Activated CD4-positive, alpha-beta T cell treated with anti-CD3 and anti-CD28 coated beads, Interleukin-2, amount 10 ng/mL, durations not matched to agents 7 days and 5 days (primary cell): ENCODE data around the gene GSE1. TPM values are rescaled to one million over a fixed set of nuclear protein-coding genes. Genes with fewer than 3 reads are reported as not detected.

Experiments used
- CTCF ChIA-PET: fragments of 350-600 bp; sonication (Branson Sonifier 250); formaldehyde crosslinking; loops from one replicate; lab custom pipeline; 2021; ENCODE audit warnings: antibody characterized with exemption; lab: Charles Lee
- POLR2A ChIA-PET: fragments of 350-600 bp; sonication (Branson Sonifier 250); formaldehyde crosslinking; loops from one replicate; lab custom pipeline; 2021; ENCODE audit warnings: antibody characterized with exemption; lab: Charles Lee
- DNase-seq: peaks from one replicate; pipeline ENCODE4 v3.0.0-alpha.2; 2020
- H3K27ac Mint-ChIP-seq: one replicate; pipeline ENCODE4 v1.8.0; 2021; ENCODE audit warnings: mild to moderate bottlenecking, moderate library complexity, mixed read lengths
- H3K27me3 Mint-ChIP-seq: one replicate; pipeline ENCODE4 v1.8.0; 2021; ENCODE audit warnings: mixed read lengths
- H3K36me3 Mint-ChIP-seq: one replicate; pipeline ENCODE4 v1.8.0; 2021; ENCODE audit warnings: low read depth, mixed read lengths
- H3K4me1 Mint-ChIP-seq: one replicate; pipeline ENCODE4 v1.8.0; 2021; ENCODE audit warnings: mixed read lengths
- H3K4me3 Mint-ChIP-seq: one replicate; pipeline ENCODE4 v1.8.0; 2021; ENCODE audit warnings: mild to moderate bottlenecking, moderate library complexity, mixed read lengths
- H3K9me3 Mint-ChIP-seq: one replicate; pipeline ENCODE4 v1.8.0; 2021; ENCODE audit warnings: mixed read lengths
- total RNA-seq, 2 experiments: library from RNA; stranded (reverse); gene quantifications; one replicate each; pipeline ENCODE4 v1.2.3, GENCODE V29; 2021

Gene GSE1
- total RNA-seq, 2 experiments from 2014 or later, result 25.7 to 27.3 TPM

GRCh38 chr16:85612191-85612800, 826 bp upstream of the GSE1 start:
- Mint-ChIP-seq H3K36me3 (no peaks in the 10 kb centered on the region), H3K27me3 (peaks cover 18% of the 10 kb centered on the region), H3K9me3 (no peaks in the 10 kb centered on the region), H3K4me1 (peaks cover 38% of the 10 kb centered on the region), H3K27ac (peak overlapping the region; percentile 13), H3K4me3 (peak overlapping the region; percentile 66)
- ChIA-PET CTCF (interaction anchor here (0.7 to 4.1 kb wide), 3 partner anchors 45 to 196 kb away, joined by 3 to 24 read pairs (median 3); no protein-coding TSS in a partner anchor), POLR2A (no interaction called here)
- peak; percentile 18 for DNase-seq

- peaks cover 17% of the 10 kb centered on the region for H3K27me3 Mint-ChIP-seq
- H3K4me1 Mint-ChIP-seq, result peaks cover 43% of the 10 kb centered on the region
- H3K27ac Mint-ChIP-seq, result no peak overlapping the region
- ChIA-PET POLR2A (no interaction called here), CTCF (interaction anchor here (1.1 to 6.8 kb wide), 3 partner anchors 46 to 193 kb away, joined by 3 to 55 read pairs (median 3); no protein-coding TSS in a partner anchor)
- no peaks in the 10 kb centered on the region for H3K9me3 Mint-ChIP-seq
- H3K4me3 Mint-ChIP-seq, result peak overlapping the region; percentile 66
- no peaks in the 10 kb centered on the region for H3K36me3 Mint-ChIP-seq
- DNase-seq, result peak; percentile 17
Observed at GRCh38 chr16:85613604-85614337, 649 bp downstream of the GSE1 start.

GRCh38 chr16:85614338-85615013, 1.4 kb downstream of the GSE1 start:
- no peak for DNase-seq
- no peaks in the 10 kb centered on the region for H3K9me3 Mint-ChIP-seq
- POLR2A ChIA-PET, result no interaction called here
- H3K4me1 Mint-ChIP-seq, result peaks cover 43% of the 10 kb centered on the region
- peak overlapping the region; percentile 36 for H3K4me3 Mint-ChIP-seq
- H3K27me3 Mint-ChIP-seq, result peaks cover 17% of the 10 kb centered on the region
- CTCF ChIA-PET, result interaction anchor here (1.1 to 6.8 kb wide), 4 partner anchors 9 to 194 kb away, joined by 3 to 55 read pairs (median 8); no protein-coding TSS in a partner anchor
- H3K27ac Mint-ChIP-seq, result no peak overlapping the region
- H3K36me3 Mint-ChIP-seq, result no peaks in the 10 kb centered on the region

GRCh38 chr16:85615014-85615851, 2.1 kb downstream of the GSE1 start:
- Mint-ChIP-seq H3K4me1 (peaks cover 39% of the 10 kb centered on the region), H3K9me3 (no peaks in the 10 kb centered on the region), H3K36me3 (no peaks in the 10 kb centered on the region), H3K4me3 (peak overlapping the region; percentile 60), H3K27me3 (peaks cover 17% of the 10 kb centered on the region), H3K27ac (no peak overlapping the region)
- CTCF ChIA-PET, result interaction anchor here (0.6 to 6.8 kb wide), 32 partner anchors 8 to 588 kb away, joined by 3 to 55 read pairs (median 4); partner anchors contain the start of genes GINS2 and KIAA0513
- DNase-seq, result peak; percentile 17
- POLR2A ChIA-PET, result no interaction called here

- CTCF ChIA-PET, result interaction anchor here (0.8 to 6.8 kb wide), 39 partner anchors 7 to 589 kb away, joined by 3 to 55 read pairs (median 4); partner anchors contain the start of genes GINS2 and KIAA0513
- no peaks in the 10 kb centered on the region for H3K9me3 Mint-ChIP-seq
Observed at GRCh38 chr16:85615852-85616606, 2.9 kb downstream of the GSE1 start.

GRCh38 chr16:85616607-85617321, 3.6 kb downstream of the GSE1 start:
- Mint-ChIP-seq H3K36me3 (no peaks in the 10 kb centered on the region), H3K4me3 (peak overlapping the region; percentile 50), H3K4me1 (peaks cover 31% of the 10 kb centered on the region), H3K27ac (peak overlapping the region; percentile 66), H3K27me3 (peaks cover 14% of the 10 kb centered on the region), H3K9me3 (no peaks in the 10 kb centered on the region)
- POLR2A ChIA-PET, result no interaction called here
- peak; percentile 24 for DNase-seq
- CTCF ChIA-PET, result interaction anchor here (0.8 to 6.8 kb wide), 35 partner anchors 8 to 590 kb away, joined by 3 to 55 read pairs (median 4); partner anchors contain the start of genes GINS2 and KIAA0513

More at GRCh38 chr16:85615852-85616606, 2.9 kb downstream of the GSE1 start:
- Mint-ChIP-seq H3K4me3 (peak overlapping the region; percentile 60), H3K27me3 (peaks cover 14% of the 10 kb centered on the region), H3K27ac (no peak overlapping the region), H3K4me1 (peaks cover 31% of the 10 kb centered on the region), H3K36me3 (no peaks in the 10 kb centered on the region)
- DNase-seq, result peak; percentile 76
- POLR2A ChIA-PET, result no interaction called here

GRCh38 chr16:85617948-85618347, 4.8 kb downstream of the GSE1 start:
- Mint-ChIP-seq H3K27me3 (peaks cover 14% of the 10 kb centered on the region), H3K9me3 (no peaks in the 10 kb centered on the region), H3K4me3 (no peak overlapping the region), H3K36me3 (no peaks in the 10 kb centered on the region), H3K4me1 (peaks cover 26% of the 10 kb centered on the region), H3K27ac (no peak overlapping the region)
- DNase-seq, result no peak
- CTCF ChIA-PET, result interaction anchor here (1.2 to 6.8 kb wide), 3 partner anchors 115 to 202 kb away, joined by 3 to 55 read pairs (median 12); no protein-coding TSS in a partner anchor
- POLR2A ChIA-PET, result no interaction called here

GRCh38 chr16:85618521-85618920, 5.4 kb downstream of the GSE1 start:
- DNase-seq, result no peak
- H3K9me3 Mint-ChIP-seq, result no peaks in the 10 kb centered on the region
- H3K36me3 Mint-ChIP-seq, result no peaks in the 10 kb centered on the region
- CTCF ChIA-PET, result interaction anchor here (6.8 kb wide), 1 partner anchor 198 kb away, joined by 55 read pairs; no protein-coding TSS in a partner anchor
- no peak overlapping the region for H3K4me3 Mint-ChIP-seq
- H3K4me1 Mint-ChIP-seq, result peaks cover 26% of the 10 kb centered on the region
- H3K27ac Mint-ChIP-seq, result no peak overlapping the region
- POLR2A ChIA-PET, result no interaction called here
- H3K27me3 Mint-ChIP-seq, result peaks cover 14% of the 10 kb centered on the region

- no peaks in the 10 kb centered on the region for H3K36me3 Mint-ChIP-seq
- H3K4me1 Mint-ChIP-seq, result peaks cover 26% of the 10 kb centered on the region
- H3K27ac Mint-ChIP-seq, result no peak overlapping the region
- ChIA-PET CTCF (interaction anchor here (6.8 kb wide), 1 partner anchor 199 kb away, joined by 55 read pairs; no protein-coding TSS in a partner anchor), POLR2A (no interaction called here)
- peaks cover 14% of the 10 kb centered on the region for H3K27me3 Mint-ChIP-seq
- DNase-seq, result no peak
- no peaks in the 10 kb centered on the region for H3K9me3 Mint-ChIP-seq
- H3K4me3 Mint-ChIP-seq, result no peak overlapping the region
Observed at GRCh38 chr16:85619101-85619891, 6.2 kb downstream of the GSE1 start.

- Mint-ChIP-seq H3K4me3 (no peak overlapping the region), H3K4me1 (peaks cover 21% of the 10 kb centered on the region), H3K27me3 (peaks cover 9% of the 10 kb centered on the region), H3K9me3 (no peaks in the 10 kb centered on the region), H3K36me3 (no peaks in the 10 kb centered on the region), H3K27ac (no peak overlapping the region)
- CTCF ChIA-PET, result no interaction called here
- no peak for DNase-seq
- POLR2A ChIA-PET, result no interaction called here
Observed at GRCh38 chr16:85620374-85620773, 7.3 kb downstream of the GSE1 start.
